GM21786 (cell line): ENCODE results near the gene SOWAHA.

Experiments used
- ATAC-seq: cut with Tn5 transposase; IDR thresholded peaks from one replicate; pipeline ENCODE4 v1.9.1; 2021; ENCODE audit not compliant: unreplicated experiment

The SOWAHA gene

DNA sequence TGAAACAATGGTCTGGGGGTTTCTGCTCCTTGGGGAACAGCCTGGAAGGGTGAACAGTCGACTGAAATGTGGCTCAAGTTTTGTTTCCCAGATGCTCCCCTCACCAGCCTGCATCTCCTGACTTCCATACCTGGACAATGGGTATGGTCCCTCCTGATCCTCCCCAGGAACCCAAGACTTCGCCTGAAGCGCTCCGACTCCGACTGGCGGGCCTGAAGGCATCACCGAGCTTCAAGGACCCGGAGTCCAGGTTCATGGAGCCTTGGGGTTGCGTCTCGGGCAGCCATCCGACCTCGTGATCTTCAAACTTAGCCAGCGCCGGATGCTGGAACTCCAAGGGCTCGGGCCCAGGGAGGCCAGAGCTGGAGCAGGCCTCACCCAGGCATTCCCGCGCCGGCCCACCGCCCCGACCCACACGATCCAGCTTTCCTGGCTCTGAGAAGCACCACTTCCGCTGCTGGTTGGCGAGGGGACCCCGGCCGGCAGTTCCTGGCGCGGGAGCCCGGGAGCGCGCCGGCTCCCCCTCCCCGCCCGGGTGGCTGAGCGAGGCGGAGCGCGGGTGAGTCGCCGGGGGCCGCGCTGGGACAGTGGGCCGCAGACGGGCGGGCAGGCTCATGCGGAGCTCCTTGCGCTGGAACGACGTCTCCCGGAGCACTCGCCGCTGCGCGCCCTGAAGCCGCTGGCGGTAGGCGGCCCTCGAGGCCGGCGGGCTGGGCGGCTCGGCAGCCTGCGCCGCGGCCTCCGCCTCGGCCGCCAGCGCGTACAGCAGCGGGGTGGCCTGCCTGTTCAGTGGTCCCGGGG, 12.1 kb downstream of the SOWAHA start:
- no peak for ATAC-seq

DNA sequence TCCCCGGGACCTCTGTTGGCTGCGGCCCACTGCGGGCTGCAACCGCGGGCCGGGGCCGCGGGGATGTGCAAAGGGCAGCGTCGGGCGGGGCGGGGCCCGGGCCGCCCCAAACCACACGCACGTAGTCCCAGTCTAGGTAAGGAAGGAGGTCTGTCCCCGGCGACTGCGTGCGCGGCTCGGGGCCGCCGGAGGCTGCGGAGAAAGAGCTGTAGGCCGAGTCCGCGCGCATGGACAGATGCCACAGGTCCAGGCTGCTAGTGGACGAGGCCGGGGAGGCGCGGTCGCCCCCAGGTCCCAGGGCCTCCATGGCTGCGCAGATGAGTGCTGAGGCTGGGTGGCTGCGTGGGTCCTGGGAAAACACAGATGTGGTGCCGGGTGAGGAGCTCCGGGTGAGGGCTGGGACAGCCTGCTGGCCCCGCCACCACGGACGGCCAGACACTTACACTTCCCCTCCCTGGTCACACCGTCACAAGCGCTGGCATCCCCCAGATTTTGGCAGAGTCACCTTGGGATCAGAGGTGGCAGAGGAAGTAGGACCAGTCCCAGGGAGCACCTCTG, 12.8 kb downstream of the SOWAHA start:
- no peak for ATAC-seq

DNA sequence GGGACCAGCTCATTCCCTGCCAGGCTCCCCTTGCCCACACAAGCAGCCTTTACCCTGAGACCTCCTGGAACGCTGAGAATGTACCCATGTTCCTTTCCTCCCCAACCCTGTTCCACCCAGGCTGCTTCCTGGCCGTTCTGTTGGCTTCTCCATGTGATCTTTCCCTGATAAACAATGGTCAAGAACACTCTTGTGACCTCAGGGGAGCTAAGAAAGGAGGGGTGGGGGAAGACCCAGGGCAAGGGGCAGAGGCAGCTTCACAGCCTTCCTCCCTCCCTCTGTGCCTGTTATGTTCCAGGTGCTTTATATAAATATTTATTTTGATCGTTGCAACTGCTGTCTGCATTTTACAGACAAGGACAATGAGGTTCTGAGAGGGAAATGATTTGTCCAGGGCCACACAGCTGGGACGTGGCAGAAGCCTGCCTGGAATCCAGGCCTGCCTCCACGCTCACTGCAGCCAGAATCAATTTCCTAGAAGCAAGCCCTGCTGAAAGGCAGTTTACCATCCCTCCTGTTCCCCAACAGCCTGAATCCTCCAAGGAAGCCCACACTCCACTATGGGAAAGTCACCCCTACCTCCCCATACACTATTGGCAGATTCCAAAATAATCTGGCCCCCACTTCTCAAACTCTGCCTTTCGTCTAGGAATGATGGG, 13.5 kb downstream of the SOWAHA start:
- no peak for ATAC-seq

DNA sequence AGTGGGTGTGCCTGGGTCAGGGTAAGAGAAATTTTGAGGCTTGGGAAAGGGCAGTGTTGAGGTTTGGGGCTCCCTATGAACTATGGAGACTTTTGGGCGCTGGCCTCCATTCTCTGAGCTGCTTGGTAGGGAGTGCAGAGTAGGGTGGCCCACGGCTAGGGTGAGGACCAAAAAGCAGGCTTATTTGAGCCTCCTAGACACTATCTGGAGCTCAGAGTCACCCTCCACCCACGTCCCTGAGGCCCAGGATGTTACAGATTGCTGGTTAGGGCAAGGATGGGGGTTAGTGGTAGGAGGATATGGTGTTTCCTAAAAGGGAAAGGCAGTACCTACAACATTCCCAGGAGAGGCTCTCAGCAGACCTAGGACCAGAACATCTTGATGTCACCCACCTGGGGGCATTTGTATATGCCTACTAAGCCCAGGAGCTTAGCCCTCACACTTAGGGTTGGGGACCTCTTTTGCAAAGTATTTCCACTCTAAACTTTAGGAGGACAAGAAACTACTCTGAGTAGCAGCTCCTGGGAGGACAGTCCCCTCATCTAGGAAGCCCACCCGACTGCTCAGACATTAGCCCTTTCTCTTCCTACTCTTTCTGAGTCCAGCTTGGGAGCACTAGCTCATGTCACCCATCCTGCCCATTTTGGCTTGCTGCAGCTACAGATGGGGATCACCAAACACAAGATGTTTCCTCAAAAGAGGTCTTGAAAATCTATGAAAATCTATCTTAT, 15.0 kb downstream of the SOWAHA start:
- ATAC-seq, result no peak

DNA sequence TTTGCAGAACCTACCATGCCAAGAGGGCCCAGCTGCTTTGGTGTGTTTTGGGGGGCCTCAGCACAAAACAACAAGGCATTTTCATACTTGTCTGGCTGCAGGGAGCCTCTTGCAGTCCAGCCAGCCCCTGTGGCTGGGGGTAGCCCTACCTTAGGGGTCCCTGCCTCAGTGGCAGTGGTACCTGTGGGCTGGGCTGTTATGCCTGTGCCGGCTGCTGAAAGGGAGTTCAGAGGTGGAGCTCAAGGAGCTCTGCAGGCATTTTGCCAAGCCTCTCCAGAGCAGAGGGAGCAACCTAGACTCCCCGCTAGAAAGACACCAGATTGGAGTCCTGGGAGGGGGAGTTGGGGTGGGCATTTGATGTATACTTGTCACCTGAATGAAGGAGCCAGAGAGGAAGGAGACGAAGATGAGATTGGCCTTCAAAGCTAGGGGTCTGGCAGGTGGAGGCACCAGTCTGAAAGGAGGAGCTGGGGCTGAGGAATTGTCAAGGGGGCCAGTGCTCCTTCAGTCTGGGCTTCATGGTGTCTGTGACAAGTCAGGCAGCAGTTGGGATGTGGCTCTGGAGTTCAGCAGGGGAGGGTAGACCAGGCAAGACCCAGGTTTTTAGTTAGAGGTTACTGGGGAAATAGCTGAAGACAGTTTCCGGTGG, 15.9 kb downstream of the SOWAHA start:
- ATAC-seq, result no peak

DNA sequence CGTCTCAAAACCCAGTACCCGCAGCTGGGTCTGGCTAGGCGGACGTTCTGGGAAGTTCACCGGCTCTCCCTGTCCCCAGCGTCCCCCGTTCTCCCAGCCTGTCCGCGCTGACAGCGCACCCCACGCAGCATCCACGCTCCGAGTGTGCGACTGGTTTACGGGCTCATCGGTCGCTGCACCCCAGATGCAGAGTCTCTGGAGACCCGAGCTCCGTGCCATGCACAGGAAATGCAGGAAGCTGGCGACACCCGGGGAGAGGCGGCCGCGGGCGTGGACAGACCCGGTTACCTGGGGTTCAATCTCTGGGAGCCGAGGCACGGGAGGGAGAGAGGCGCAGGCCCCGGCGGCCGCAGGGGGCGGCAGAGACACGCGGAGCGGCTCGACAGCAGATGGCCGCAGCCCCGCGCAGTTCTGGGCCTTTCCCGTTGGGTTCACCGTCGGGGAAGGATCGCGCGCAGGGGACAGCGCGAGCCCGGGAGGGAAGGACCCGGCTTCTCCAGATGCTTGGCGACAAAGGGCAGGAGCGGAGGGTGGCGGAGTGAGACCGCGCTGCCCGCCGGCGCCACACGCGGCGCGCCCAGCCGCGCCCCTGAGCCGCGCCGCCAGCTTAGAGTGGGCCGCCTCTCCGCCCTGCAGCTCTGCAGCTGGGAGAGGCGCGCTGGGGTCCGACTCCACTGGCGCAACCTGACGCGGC, 16.8 kb downstream of the SOWAHA start:
- peak; percentile 80 for ATAC-seq

DNA sequence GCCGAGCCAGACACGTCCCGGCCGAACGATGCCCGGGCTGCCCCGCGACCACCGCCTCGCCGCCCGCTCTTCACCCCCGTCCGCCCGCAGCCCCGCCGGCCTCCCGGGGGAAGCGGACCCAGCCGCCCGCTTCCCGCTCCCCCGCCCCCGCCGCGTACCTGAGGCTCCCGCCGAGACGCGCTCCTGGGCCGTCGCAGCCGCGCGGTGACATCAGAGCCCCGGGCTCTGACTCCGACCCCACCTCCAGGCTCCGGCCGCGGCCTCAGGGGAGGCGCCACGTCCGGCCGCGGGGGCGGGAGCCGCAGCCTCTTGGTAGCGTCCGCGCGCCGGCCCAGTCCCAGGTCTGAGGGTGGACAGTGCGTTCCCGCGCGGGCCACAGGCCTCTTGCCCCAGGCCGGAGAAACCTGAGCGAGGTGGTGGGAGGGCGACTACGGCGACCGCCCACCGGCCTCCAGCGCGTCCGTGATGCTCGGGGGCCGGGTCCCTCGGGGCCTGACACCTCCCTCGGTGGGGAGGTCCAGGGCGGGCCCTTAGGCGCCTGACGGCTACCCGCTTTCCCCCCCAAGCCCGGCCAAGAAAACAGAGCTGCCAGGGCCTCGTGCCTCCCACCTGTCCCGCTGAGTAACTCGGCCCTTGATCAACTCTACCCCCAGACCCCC, 17.5 kb downstream of the SOWAHA start, which contains the start of gene SHROOM1:
TSS of gene SHROOM1 (minus strand) at position 212 of the 659 bp plus-strand sequence. CDS start 4,507 bp downstream, outside the sequence.
- ATAC-seq, result peak; percentile 69

DNA sequence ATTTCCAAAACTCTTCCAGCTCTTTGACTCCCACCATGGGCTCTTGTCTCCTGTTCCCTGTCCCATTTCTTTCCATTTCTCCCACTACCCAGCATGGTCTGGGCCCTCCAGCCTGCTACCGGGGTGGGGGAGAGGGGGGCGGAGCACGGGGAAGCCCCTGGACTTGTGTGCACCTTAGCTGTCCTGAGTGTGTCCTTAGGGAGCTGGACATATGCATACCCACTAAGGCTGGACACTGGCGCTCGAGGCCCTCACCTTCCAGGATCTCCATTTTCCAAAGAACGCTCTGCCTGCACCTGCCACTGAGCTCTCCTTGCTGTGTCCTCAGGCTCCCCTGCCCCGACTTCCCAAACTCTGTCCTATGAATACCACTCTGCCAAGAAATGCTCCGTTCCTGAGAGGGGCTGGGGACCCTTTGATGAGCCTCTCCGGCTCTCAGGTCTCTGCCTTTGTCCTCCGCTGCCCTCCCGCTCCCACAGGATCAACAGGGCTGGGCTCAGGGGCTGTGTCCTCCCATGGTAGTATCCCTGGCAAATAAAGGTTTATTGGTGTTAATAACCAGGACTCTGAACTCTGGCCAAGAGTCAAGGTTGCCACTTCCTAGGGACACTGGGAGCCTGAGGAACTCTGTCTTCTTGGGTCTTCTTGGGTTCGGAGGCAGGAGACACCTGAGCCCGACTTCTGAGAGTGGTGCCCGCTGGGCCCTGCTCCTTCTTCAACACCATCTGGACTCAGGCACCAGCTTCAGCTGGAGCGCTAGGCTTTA, 18.2 kb downstream of the SOWAHA start:
- no peak for ATAC-seq

DNA sequence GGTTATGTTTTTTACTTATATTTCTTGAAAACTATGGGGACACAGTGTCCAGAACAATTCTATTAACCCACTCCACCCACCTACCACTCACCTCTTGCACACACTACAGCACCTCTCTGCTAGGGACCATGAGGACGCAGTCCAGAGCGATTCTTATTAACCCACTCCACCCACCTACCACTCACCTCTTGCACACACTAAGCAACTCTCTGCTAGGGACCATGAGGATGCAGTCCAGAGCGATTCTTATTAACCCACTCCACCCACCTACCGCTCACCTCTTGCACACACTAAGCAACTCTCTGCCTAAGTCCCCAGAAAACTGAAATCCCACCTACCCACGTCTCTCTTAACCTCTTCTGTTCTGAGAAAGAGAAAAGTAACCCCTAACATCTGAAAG, 19.5 kb downstream of the SOWAHA start:
- ATAC-seq, result no peak

DNA sequence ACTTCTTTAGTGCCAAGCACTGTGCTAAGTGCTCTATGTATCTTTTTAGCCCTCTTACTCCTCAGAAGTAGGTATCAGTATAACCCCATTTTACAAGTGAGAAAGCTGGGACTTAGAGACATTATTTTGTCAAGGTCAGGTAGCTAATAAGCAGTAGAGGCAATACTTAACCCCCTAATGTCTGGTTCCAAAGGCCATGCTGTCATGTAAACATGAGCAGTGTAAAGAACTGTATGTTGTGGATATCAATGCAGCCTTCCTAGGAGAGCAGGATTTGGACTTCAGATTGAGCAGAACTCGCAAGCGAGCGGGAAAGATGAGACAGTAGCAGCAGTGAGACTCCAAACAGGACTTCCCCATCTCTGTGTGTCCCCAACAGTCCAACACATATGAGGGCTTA, 21.0 kb downstream of the SOWAHA start:
- ATAC-seq, result no peak

DNA sequence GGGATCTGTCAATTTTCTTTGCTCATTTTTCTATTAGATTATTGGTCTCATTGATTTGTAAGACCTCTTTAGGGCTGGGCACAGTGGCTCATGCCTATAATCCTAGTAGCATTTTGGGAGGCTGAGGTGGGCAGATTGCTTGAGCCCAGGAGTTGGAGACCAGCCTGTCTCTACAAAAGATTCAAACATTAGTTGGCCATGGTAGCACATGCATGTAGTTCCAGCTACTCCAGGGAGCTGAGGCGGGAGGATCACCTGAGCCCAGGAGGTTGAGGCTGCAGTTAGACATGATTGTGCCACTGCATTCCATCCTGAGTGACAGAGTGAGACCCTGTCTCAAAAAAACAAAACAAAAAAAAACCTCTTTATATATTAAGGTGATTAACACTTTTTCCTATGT, 23.8 kb downstream of the SOWAHA start:
- ATAC-seq, result no peak

DNA sequence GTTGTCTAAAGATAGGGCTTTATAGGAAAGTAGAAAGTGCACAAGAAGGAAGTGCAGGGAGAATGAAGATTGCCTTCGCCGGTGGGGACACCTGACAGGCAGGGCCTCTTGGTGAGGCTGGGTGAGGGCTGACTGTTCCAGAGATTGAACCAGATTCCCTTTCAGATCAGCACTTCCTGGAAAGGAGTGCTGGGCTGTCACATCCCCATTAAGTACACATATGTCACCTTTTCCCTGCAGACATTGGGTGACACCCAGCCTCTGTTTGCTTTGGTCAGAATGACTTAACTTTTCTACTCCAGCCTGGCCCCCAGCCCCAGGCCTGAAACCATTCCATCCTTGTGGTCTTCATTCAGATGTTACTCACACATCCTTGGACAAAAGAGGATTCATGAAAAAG, 24.8 kb downstream of the SOWAHA start:
- no peak for ATAC-seq

DNA sequence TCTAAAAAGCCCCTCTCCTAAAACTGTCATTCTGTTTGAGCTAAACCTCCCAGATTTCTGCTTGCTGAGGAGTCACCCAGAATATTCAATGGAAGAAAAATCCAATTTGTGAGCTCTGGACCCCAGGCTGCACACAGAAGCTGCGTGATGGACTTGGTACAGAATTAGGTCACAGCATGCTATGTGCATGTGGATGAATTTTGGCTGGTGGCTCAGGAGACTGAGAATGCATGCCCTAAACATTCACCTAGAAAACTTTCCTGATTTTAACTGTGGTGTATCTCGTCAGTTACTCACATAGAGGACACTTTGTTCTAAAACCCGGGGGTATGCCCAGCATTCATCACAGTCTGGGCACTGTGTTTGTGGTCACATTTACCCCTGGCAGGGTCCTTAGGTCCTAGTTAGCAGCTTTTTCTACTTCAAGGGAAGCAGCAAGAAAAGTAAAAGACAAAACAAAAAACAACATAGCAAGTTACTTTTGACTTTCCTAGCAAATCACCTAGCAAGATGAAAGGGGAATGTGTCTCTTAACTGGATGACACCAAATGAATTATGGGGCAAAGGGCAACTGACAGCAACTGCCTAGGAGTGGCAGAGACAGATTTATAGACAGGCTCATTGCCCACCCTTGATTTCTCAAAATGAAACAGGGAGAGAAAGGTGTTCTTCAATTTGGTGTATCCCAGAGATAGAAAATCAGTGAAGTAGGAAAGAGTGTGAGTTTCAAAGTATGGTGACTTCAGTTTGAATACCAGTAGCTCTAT, 25.6 kb downstream of the SOWAHA start:
- ATAC-seq, result no peak

DNA sequence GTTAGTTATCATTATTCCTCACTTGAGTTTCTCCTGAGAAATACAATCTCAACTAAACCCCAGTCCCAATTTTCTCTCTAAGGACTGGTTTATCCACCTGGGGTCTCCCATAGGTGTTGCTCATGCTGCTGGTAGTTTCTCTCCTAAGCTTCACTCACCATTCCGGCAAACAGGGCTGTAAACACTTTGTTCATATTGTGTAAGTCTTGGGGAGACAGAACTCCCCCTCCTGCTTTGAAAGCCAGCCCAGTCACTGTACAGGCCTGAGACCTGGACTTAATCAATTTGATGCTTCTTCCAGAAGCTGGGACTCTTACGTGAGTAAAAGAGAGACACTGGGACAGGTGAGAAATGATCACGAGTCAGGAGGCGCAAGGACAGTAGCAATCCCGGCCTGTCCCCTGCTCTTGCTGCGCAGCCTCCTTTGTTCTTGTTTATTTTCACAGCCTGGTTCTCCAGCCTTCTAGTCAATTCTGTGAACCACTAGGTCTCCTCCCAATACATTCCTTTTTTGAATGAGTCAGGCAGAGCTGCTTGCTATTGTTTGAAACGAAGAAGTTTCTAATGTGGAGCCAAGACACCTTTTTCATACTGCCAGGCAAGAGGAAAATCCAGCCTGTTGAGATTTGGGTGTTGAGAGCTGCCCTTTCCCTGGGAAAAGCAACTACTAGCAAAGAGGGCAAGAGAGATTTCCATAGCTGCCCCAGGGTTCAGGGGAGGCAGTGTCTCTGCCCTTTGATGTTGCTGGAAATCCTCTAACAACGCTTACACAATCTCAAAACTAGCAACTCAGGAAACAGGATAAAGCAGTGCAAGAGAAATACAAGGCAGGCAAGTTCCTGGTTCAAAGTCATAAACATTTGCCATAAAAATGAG, 26.6 kb downstream of the SOWAHA start:
- no peak for ATAC-seq

DNA sequence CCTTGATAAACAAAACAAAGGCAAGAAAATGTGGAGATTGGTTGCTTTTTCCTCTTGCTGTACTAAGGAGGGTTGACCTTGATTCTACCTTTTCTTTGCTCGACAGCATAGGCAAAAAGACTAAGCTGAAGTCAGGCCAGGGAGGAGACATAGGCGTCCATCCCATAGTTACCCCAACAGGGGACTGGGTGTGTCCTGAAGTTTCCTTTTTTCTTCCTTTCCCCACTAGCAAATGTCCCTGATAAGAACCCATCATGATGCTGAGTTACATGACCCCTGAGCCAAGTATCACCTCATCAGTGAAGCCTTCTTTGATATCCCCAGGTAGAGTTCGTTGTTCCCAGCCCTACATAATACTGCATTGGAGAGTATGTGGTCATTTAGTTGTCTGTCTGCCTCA, 27.2 kb downstream of the SOWAHA start:
- no peak for ATAC-seq

DNA sequence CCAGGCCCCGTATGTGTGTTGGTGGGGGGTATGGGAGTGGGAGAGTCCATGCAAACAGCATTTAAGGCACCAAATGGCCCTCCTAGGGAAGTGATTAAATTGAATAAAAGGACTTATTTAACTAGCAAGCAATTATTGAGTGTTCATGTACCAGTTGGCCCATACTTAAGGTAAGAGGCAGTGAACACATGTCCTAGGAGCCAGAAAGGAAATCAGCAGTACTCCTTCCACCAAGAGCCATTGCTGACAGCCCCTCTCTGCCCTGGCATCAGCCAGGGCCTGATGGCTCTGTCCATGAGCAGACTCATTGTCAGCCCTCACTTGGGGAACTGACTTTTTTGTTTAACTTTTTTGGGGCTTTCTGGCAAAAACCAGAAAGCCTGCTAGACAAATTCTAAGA, 27.8 kb downstream of the SOWAHA start:
- ATAC-seq, result no peak

DNA sequence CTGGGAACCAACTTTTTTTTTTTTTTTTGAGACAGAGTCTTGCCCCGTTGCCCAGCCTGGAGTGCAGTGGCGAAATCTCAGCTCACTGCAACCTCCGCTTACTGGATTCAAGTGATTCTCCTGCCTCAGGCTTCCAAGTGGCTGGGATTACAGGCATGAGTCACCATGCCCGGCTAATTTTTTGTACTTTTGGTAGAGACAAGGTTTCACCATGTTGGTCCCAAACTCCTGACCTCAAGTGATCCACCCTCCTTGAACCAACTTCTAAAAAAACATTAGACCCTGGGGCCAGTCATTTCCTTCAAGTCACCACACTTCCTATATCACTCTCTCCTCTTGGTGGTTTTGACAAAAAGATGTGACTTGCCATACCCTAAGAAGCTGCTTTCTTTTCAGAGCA, 28.2 kb downstream of the SOWAHA start:
- ATAC-seq, result no peak
